ENCODE data around the gene CRTC1.
"Not testable (repeated sequence)": the region's sequence is repeated elsewhere in the genome, so short reads cannot be mapped to it uniquely, and the experiment has no call there.

The CRTC1 gene

DNA sequence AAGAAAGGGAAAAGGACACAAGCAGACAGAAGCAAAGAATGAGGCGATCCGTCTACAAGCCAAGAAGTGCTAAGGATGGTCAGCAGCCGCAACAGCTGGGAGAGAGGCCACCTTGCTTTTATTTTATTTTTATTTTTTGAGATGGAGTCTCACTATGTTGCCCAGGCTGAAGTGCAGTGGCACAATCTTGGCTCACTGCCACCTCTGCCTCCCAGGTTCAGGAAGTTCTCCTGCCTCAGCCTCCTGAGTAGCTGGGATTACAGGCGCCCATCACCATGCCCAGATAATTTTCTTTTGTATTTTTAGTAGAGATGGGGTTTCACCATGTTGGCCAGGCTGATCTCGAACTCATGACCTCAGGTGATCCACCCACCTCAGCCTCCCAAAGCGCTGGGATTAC, 44.1 kb downstream of the CRTC1 start:
- H3K9me3 Mint-ChIP-seq; H3K4me3 Mint-ChIP-seq; H3K27me3 Mint-ChIP-seq; H3K4me1 Mint-ChIP-seq (ENCODE audit: low read depth); H3K27ac Mint-ChIP-seq; intact Hi-C loops (cut with micrococcal nuclease): not testable (repeated sequence)
- H3K36me3 Mint-ChIP-seq (ENCODE audit: low read depth): peaks cover 14% of the 10 kb centered on the region

DNA sequence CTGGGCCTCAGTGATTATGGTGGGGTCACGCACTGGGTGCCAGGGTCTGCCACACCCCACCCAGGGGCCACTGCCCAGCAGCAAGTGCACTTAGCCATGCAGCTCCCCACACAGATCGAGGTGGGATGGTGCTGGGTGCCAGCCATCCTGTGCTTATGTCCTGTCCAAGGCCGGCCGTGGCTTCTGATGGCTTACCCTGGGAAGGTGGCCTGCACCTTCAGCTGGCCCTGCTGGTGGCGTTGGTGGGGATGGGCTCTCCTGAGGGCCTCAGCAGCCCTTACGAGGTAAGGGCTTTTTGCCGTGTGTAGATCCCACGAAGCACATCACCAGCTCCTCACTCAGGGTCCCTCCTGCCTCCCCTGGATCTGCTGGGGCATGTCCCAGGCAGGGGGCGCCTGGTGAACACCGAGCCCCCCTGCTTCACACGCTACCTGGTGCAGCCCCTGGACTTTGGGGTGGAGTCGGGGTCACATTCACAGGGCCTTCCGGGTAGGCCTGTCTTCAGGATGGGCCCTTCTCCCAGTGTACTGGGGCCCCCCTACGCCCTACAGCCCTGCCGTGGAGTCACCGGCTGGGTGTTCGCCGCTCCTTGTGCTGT, 46.6 kb downstream of the CRTC1 start:
- H3K27me3 Mint-ChIP-seq: no peaks in the 10 kb centered on the region
- no peaks in the 10 kb centered on the region for H3K4me1 Mint-ChIP-seq (ENCODE audit: low read depth)
- intact Hi-C loops (cut with micrococcal nuclease): no loop called here
- peaks cover 5% of the 10 kb centered on the region for H3K36me3 Mint-ChIP-seq (ENCODE audit: low read depth)
- H3K4me3 Mint-ChIP-seq: no peak overlapping the region
- H3K9me3 Mint-ChIP-seq: no peaks in the 10 kb centered on the region
- H3K27ac Mint-ChIP-seq: no peak overlapping the region

DNA sequence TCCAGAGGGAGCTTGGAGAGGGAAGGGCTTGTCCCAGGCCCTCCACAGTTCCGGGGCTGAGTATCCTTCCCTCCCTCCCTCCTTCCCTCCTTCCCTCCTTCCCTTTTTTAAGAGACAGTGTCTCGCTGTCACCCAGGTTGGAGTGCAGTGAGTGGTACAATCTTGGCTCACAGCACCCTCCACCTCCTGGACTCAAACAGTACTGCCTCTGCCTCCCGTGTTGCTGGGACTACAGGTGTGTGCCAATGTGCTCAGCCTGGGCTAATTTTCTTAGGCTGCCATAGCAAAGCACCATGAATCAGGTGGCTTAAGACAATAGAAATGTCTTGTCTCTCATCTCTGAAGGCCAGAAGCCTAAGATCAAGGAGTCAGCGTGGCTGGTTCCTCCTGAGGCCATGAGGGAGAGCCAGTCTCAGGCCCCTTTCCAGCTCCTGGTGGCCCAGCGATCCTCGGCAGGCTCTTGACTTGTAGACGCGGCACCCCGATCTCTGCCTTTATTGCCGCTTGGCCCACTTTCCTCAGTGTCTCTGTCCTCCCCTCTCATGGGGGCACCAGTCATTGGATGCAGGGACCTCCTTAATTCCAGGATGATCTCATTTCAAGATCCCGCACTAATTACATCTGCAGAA, 47.5 kb downstream of the CRTC1 start:
- H3K9me3 Mint-ChIP-seq: no peaks in the 10 kb centered on the region
- H3K27me3 Mint-ChIP-seq: no peaks in the 10 kb centered on the region
- peaks cover 5% of the 10 kb centered on the region for H3K36me3 Mint-ChIP-seq (ENCODE audit: low read depth)
- intact Hi-C loops (cut with micrococcal nuclease): no loop called here
- H3K4me3 Mint-ChIP-seq: no peak overlapping the region
- H3K27ac Mint-ChIP-seq: no peak overlapping the region
- H3K4me1 Mint-ChIP-seq (ENCODE audit: low read depth): no peaks in the 10 kb centered on the region

DNA sequence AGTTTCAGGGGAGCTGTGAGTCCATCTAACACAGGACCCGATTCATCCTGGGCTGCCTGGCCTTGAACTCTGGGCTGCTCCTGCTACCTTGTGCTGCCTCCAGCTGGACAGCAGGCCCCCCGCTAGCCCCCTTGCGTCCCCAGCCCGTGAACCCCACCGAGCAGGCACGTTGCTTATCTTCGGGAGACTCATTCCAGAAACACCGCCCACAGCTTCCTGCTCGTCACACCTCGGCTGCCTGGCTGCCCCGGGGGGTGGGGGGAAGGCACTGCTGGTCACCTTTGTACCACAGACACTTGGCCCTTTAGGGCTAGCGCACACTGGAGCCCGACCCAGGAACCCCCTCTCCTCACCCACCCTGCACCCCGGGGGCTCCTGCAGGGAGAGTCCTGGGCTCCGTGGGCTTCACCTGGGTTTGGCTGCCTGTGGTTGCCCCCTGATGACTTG, 48.1 kb downstream of the CRTC1 start:
- H3K27me3 Mint-ChIP-seq: no peaks in the 10 kb centered on the region
- no peaks in the 10 kb centered on the region for H3K4me1 Mint-ChIP-seq (ENCODE audit: low read depth)
- no peak overlapping the region for H3K4me3 Mint-ChIP-seq
- intact Hi-C loops (cut with micrococcal nuclease): no loop called here
- no peaks in the 10 kb centered on the region for H3K9me3 Mint-ChIP-seq
- H3K27ac Mint-ChIP-seq: no peak overlapping the region
- H3K36me3 Mint-ChIP-seq (ENCODE audit: low read depth): peaks cover 5% of the 10 kb centered on the region

DNA sequence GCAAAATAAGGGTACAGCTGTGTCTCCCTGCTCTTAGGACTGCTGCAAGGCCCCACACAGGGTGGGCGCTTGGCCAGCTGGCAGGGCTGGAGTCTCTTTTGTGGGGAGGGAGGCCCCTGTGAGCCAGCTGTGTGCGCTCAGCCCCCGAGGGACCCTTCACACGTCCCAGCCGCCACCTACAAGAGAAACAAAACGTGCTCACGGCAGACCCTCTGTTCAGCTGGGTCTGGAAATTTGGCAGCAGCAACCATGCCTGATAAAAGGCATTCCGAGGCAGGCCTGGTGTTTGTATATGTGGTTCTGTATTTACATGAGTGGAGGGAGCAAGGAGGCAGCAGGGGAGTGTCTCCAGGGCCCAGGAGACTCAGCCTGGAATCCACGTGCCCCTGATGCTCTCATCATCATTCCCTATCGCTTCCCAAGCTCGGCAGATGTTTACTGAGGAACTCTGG, 49.7 kb downstream of the CRTC1 start:
- no peaks in the 10 kb centered on the region for H3K4me1 Mint-ChIP-seq (ENCODE audit: low read depth)
- peaks cover 5% of the 10 kb centered on the region for H3K36me3 Mint-ChIP-seq (ENCODE audit: low read depth)
- intact Hi-C loops (cut with micrococcal nuclease): no loop called here
- H3K27me3 Mint-ChIP-seq: no peaks in the 10 kb centered on the region
- no peaks in the 10 kb centered on the region for H3K9me3 Mint-ChIP-seq
- H3K4me3 Mint-ChIP-seq: no peak overlapping the region
- no peak overlapping the region for H3K27ac Mint-ChIP-seq

DNA sequence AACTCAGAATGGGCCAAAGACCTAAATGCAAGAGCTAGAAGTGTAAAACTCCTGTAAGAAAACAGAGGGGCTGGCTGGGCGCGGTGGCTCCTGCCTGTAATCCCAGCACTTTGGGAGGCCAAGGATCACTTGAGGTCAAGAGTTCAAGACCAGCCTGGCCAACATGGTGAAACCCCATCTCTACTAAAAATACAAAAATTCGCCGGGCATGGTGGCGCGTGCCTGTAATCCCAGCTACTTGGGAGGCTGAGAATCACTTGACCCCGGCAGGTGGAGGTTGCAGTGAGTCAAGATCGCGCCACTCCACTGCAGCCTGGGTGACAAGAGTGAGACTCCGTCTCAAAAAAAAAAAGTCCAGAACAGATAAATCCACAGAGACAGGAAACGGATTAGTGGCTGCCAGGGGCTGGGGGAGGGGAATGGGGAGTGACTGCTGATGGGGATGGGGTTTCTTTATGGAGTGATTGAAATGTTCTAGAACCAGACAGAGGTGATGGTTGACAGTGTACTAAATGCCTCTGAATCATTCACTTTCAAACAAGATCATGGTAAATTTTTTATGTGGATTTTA, 50.4 kb downstream of the CRTC1 start:
- intact Hi-C loops (cut with micrococcal nuclease); H3K36me3 Mint-ChIP-seq (ENCODE audit: low read depth): not testable (repeated sequence)

DNA sequence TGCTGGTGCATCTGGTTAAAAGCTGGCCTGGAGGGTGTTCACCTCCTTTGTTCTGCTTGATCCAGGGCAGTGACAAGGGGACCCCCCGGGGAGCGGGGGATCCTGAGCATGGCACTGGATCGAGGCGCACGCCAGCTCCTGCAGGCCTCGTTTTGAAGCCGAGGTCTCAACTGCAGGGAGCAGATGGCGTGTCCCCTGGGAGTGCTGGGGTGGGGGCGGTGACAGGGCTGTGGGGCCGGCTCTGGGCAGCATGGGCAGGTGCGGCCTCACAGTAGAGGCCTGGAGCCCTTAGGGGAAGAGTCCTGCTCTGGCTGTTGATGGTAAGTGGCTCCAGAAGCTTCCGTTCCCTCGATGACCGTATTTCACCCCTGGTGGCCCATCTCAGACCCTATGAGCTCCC, 51.8 kb downstream of the CRTC1 start:
- peaks cover 4% of the 10 kb centered on the region for H3K36me3 Mint-ChIP-seq (ENCODE audit: low read depth)
- H3K4me3 Mint-ChIP-seq: no peak overlapping the region
- intact Hi-C loops (cut with micrococcal nuclease): no loop called here
- no peaks in the 10 kb centered on the region for H3K4me1 Mint-ChIP-seq (ENCODE audit: low read depth)
- H3K9me3 Mint-ChIP-seq: no peaks in the 10 kb centered on the region
- H3K27ac Mint-ChIP-seq: no peak overlapping the region
- H3K27me3 Mint-ChIP-seq: no peaks in the 10 kb centered on the region

More for the DNA sequence above, 50.4 kb downstream of the CRTC1 start:
- H3K27ac Mint-ChIP-seq; H3K4me1 Mint-ChIP-seq (ENCODE audit: low read depth); H3K9me3 Mint-ChIP-seq; H3K4me3 Mint-ChIP-seq; H3K27me3 Mint-ChIP-seq: not testable (repeated sequence)

DNA sequence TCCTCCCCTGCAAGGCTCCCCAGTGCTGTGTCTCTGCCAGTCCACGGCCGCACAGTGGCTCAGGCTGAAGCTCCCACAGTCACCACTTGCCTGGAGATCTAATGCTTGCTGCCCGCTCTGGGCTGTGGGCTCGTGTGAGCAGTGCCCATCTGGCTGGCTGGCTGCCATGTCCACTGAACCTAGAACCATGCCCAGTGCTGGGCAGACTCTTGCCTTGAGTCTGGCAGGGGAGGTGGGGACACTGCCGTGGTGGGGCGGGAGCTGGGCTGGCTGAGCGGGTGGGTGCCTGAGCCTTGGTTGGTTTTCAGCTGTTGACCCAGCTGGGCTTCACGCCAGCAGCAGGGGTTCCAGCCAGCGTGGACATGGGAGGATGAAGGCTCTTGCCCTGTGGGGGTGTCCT, 52.3 kb downstream of the CRTC1 start:
- intact Hi-C loops (cut with micrococcal nuclease): no loop called here
- H3K27ac Mint-ChIP-seq: no peak overlapping the region
- H3K36me3 Mint-ChIP-seq (ENCODE audit: low read depth): no peaks in the 10 kb centered on the region
- no peaks in the 10 kb centered on the region for H3K27me3 Mint-ChIP-seq
- no peaks in the 10 kb centered on the region for H3K9me3 Mint-ChIP-seq
- no peak overlapping the region for H3K4me3 Mint-ChIP-seq
- no peaks in the 10 kb centered on the region for H3K4me1 Mint-ChIP-seq (ENCODE audit: low read depth)

DNA sequence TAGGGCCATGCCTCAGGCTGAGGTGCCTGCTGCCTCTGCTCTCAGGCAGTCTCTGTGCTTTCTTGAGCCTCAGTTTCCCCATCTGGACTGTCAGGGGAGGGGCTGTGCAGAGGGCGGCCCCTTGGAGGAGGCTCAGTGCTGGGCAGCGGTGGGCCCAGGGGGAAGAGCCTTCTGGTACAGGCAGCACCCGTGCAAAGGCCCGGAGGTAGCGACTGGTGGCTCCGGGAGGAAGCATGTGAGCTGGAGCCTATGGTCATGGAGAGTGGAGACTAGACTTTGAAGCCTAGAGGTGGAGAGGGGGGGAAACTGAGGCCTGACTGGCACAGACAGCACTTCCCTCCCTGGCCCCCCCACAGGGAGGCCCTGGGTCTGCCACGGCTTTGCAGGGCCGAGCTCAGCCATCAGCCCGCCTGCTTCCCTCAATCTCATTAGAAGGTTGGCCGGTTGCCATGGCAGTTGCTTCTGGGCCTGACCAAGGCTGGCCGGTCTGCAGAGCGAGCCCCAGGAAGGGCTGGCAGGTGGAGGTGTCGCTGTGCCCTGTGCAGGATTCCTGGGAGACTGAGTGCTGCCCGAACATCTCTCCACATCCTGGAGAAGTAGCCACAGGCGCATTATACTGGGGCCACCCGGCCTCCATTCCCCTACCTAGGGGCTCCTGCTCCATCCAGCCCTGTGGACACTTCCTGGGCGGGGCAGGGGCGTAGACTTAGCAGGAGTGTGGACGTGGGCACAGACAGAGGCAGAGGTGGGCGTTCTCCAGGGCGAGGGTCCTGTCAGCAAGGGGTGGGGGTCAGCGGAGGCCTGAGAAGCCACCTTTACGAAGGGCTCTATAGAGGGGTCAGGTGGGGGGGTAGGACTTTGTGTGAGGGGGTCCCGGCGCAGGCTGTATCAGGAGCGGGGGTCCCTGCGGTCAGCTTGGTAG, 53.2 kb downstream of the CRTC1 start:
- H3K4me1 Mint-ChIP-seq (ENCODE audit: low read depth): no peaks in the 10 kb centered on the region
- intact Hi-C loops (cut with micrococcal nuclease): no loop called here

DNA sequence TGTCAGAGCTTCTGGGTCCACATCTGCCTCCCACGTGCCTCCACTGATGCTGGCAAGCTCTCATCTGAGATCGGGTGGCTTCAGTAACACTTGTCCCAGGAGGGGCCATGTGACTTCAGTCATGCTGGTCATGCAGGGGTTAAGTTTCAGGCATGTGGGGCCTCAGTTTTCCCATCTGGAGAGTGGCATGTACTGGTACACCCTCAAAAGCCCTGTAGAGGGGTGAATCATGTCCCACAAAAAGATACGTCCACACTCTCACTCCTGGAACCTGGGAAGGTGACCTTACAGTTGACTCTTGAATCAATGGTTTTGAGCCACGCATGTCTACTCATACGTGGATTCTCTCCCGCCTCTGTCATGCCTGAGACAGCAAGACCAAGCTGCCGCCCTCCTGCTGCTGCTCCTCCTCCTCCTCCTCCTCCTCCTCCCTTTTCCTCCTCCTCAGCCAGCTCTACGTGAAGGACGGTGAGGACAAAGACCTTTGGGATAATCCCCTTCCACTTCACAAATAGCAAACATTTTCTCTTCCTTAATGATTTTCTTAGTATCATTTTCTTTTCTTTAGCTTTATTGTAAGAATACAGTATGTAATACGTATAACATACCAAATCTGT, 54.0 kb downstream of the CRTC1 start:
- peaks cover under 1% of the 10 kb centered on the region for H3K36me3 Mint-ChIP-seq (ENCODE audit: low read depth)
- no peaks in the 10 kb centered on the region for H3K9me3 Mint-ChIP-seq
- H3K4me1 Mint-ChIP-seq (ENCODE audit: low read depth): no peaks in the 10 kb centered on the region
- no peak overlapping the region for H3K4me3 Mint-ChIP-seq
- H3K27ac Mint-ChIP-seq: no peak overlapping the region
- intact Hi-C loops (cut with micrococcal nuclease): no loop called here
- H3K27me3 Mint-ChIP-seq: no peaks in the 10 kb centered on the region

More for the DNA sequence above, 53.2 kb downstream of the CRTC1 start:
- Mint-ChIP-seq H3K4me3 (no peak overlapping the region), H3K9me3 (no peaks in the 10 kb centered on the region), H3K27me3 (no peaks in the 10 kb centered on the region), H3K27ac (no peak overlapping the region), H3K36me3 (ENCODE audit: low read depth) (no peaks in the 10 kb centered on the region)

DNA sequence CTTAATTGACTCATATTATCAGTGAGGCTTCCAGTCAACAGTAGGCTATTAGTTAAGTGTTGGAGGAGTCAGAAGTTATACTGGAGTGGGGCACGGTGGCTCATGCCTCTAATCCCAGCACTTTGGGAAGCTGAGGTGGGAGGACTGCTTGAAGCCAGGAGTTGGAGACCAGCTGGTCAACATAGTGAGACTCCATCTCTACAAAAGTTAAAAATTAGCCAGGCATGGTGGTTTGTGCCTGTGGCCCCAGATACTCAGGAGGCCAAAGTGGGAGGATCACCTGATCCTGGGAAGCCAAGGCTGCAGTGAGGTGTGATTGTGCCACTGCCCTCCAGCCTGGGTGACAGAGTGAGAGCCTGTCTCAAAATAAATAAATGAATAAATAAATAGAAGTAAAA, 54.5 kb downstream of the CRTC1 start:
- no peaks in the 10 kb centered on the region for H3K27me3 Mint-ChIP-seq
- H3K4me1 Mint-ChIP-seq (ENCODE audit: low read depth): no peaks in the 10 kb centered on the region
- no peak overlapping the region for H3K27ac Mint-ChIP-seq
- intact Hi-C loops (cut with micrococcal nuclease): no loop called here
- H3K9me3 Mint-ChIP-seq: no peaks in the 10 kb centered on the region
- H3K36me3 Mint-ChIP-seq (ENCODE audit: low read depth): peaks cover 5% of the 10 kb centered on the region
- no peak overlapping the region for H3K4me3 Mint-ChIP-seq

DNA sequence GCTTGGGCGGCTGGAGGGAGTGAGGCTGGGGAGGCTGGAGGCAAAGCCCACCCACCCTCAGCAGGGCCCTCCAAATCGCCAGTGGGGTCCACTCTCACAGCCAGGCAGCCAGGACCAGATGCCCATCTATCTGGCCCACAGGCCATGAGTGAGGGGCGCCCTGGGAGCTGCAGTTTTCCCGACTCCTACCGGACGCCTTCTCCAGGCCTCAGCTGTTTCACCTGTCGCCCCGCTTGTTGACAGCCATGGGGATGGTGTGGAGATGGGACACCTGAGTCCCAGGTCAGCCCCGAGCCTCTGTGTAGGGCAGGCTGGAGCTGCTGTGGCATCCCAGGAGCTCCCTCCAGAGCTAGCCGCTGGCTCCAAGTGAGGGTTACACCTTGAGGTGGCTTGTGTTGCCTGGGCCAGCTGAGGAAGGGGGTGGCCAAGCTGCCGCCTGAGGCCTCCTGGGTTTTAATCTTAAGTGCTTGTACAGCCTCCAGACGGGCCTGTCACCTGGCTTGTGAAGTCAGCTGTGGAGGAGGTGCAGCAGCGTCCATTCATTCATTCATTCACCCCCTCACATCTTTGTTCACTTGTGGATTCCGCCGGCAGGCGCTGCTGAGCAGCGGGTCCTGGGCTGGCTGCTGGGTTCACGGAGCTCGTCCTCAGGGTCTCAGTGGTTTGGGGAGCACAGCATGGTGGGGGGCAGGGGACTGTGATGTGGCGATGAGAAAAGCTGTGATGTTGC, 55.6 kb downstream of the CRTC1 start:
- Mint-ChIP-seq H3K9me3 (no peaks in the 10 kb centered on the region), H3K4me3 (no peak overlapping the region), H3K27me3 (no peaks in the 10 kb centered on the region), H3K36me3 (ENCODE audit: low read depth) (peaks cover 16% of the 10 kb centered on the region), H3K4me1 (ENCODE audit: low read depth) (no peaks in the 10 kb centered on the region), H3K27ac (no peak overlapping the region)
- intact Hi-C loops (cut with micrococcal nuclease): no loop called here

Data from dendritic cell treated with granulocyte-macrophage colony-stimulating factor and Interleukin-4, amounts not matched to agents 40 ng/mL and 50 ng/mL, for 4 days (primary cell).